DMS53 treated with DMSO at 0.1 percent for 48 hours (cell line): ENCODE results near the gene DLG1.
"Not testable (repeated sequence)": the region's sequence is repeated elsewhere in the genome, so short reads cannot be mapped to it uniquely, and the experiment has no call there.

ENCODE experiments used
- DNase-seq: peaks from one replicate; lab custom pipeline; 2025; ENCODE audit not compliant: unreplicated experiment; lab: John Stamatoyannopoulos, UW

DLG1 gene

DNA sequence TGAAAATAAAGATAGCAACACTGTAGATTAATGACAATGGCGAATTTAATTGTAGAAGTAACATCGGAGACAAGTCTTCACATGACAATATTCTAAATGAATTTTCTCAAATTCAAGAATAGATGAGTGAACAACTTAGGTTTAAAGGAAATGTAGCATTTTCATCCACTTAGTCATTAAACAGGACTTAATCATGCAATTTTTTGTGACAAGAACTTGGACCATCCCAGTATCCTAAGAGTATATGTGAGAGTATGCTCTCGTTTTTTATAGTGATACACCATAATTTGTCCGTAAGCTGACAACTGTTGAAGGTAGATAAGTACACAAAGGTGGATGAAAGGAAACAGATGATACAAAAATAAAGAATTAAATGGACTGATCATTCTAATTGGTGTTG lies 81.5 kb downstream of the DLG1 start:
- DNase-seq: no peak

DNA sequence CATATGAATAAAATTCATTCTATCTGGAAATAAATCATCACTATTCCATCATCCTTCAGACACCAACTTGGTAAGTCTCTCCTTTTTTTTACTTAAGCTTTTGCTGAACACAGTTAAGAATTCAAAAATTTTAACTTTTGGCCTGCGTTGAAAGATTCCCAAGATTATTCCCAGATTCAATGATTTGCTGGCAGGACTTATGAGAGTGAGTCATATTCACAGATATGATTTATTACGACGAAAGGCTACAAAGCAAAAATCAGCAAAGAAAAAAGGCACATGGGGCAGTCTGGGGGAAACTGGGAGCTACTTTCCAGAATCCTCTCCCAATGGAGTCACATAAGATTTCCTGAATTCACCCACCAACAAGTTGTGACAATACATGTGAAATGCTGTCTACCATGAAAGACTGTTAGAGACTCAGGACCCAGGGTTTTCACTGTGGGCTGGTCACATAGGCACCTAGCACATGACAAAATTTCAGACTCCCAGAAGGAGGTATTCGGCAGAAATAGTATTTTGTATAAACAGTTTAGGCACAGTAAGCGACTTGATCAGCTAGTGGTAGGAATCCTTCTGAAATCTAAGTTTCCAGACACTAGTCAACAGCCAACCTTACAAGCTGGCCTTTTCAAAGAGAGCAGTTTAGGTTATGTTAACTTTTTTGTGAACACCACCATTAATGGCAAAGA lies 82.1 kb downstream of the DLG1 start:
- DNase-seq: no peak

DNA sequence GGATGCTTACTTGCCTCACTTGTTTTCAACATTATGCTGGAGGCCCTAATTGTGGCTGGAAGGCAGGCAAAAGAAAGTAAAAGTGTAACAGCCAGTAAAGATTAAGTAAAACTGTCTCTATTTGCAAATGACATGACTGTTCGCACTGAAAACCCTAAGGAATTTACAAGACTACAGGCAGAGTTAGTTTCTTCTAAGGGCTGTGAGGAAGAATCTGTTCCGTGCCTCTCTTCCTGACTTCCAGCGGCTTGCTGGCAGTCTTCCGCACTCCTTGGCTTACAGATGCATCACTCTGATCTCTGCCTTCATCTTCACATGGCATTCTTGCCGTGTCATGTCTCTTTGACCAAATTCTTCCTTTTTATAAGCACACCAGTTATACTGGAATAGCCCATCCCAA lies 86.1 kb downstream of the DLG1 start:
- DNase-seq: no peak

DNA sequence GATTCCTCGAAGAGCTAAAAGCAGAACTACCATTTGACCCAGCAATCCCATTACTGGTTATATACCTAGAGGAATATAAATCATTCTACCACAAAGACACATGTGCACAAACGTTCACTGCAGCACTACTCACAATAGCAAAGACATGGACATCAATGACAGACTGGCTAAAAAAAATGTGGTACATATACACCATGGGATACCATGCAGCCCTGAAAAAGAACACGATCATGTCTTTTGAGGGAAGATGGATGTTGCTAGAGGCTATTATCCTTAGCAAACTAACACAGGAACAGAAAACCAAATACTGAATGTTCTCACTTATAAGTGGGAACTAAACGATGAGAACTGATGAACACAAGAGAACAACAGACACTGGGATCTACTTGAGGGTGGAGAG lies 86.7 kb downstream of the DLG1 start:
- not testable (repeated sequence) for DNase-seq

DNA sequence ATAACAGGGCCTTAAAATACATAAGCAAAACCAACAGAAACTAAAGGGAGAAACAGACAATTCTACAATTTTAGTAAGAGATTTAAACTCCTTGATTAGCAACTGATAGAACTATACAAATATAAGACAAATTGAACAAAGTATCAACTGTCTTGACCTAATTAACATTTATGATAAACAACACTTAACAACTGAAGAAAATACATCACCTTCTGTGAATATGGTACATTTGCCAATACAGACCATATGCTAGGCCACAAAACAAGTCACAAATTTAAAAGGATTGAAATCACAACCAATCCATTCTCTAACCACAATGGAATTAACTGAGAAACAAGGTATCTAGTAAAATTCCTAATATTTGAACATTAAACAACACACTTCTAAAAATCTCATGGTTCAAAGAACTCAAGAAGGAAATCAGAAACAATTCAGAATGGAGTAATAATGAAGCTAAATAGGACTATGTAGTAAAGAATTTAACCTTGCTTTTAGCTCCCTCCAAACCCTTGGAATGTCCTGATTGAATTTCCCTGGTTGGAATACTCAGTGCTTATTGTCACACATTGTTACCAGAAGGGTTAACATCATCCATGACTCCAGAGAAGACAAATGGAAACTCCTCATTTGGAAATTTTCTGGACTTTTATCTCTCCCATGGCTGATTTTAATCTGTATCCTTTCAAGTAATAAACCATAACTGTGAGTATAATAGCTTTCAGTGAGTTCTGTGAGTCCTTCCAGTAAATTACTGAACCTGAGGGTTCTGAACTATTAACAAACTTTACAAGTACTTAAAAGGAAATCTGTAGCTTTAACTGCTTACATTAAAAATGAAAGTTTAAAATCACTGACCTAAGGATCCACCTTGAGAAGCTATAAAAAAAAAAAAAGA lies 88.8 kb downstream of the DLG1 start:
- no peak for DNase-seq

DNA sequence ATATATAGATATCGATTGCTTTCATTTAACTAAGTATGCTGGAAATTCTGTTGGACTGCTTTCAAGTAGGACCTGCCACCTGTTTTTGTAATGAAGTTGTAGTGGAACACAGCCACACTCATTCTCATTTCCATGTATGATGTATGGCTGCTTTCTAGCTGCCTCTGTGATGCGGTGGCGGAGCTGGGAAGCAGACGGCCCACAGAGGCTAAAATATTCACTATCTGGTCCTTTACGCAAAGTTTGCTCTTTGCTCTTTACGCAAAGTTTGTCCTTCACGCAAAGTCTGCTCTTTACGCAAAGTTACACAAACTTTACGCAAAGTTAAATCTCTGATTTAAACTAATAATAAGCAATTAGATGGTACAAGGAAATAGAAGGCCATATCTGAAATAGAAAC lies 91.5 kb downstream of the DLG1 start:
- DNase-seq: no peak

DNA sequence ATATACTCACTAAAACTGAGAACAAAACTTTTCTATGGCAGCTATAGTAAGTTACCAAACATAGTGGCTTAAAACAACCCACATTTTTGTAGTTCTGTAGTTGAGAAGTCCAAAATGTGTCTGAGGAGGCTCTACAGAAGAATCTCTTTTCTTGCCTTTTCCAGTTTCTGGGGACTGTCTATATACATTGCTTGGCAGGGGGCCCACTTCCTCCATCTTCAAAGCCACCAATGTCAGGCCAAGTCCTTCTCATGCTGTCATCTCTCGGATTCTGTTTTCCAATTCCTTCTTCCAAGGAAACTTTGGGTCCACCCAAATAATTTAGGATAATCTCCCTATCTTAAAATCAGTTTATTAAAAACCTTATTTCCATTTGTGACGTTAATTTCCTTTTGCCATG lies 92.7 kb downstream of the DLG1 start:
- DNase-seq: no peak

DNA sequence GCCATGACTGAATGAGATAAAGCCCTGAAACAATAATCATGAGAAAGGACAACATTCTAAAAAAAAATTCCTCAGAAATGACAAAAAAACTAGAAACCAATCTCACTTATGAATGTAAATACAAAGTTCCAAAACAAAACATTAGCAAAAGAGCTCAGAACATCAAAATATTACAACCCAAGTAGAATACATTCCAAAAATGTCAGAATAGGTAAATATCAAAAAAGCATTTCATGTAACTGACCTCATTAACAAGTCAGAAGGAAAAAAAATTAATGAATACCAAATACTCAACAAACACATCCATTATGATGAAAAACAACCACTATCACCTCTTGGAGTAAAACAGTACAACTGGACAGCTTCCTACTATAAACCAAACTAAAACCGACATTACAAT lies 93.1 kb downstream of the DLG1 start:
- DNase-seq: no peak

DNA sequence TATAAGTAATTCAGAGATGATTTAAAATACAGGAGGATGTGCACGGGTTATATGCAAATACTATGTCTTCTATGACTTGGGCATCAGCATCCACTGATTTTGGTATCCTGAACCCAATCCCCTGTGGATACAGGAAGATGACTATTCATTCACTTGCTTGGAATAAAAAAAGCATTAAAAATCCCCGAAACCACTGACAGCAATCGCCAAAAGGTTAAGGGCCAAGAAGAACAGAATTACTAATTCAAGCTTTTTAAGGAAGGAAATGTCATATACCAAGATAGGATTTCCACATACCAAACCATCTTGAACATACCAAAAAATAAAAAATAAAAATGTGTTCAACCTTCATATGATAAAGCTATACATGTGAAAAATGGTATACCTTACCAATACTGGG lies 93.7 kb downstream of the DLG1 start:
- DNase-seq: no peak

DNA sequence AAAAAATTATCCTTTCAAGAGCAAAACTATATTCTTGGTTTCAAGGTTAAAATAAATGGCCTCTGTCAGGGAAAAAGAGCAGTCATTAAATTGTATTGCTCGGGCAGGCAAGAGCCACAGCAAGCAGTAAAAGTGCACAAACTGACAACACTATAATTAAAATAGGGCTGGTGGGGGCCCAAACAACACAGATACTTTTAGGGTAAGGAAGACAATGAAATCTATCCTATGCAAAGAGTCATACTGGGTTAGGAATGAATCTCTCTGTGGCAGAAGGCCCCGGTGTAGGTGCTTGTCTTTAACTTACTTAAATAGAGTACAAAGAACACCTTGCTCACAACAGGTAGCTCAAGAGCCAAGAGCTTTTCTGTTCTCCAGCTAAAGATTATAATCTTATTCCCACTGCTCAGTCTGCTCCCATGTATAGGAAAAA lies 94.7 kb downstream of the DLG1 start:
- DNase-seq: no peak

DNA sequence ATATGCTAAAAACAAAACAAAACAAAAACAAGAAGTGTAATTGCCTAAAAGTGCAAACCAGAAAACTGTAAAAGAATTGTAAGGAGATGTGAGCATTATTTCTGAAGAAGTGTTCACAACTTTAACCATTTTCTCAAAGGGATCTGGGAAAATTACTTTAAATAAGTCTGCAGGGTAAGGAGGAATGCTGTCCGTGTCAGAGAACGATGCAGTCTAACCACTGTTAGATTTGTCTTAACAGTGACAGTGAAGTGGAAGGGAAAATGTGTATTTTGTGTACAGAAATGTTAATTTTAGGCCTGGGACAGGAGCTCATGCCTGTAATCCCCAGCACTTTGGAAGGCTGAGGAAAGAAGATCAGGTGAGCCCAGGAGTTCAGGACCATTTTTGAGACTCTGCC lies 95.7 kb downstream of the DLG1 start:
- no peak for DNase-seq

DNA sequence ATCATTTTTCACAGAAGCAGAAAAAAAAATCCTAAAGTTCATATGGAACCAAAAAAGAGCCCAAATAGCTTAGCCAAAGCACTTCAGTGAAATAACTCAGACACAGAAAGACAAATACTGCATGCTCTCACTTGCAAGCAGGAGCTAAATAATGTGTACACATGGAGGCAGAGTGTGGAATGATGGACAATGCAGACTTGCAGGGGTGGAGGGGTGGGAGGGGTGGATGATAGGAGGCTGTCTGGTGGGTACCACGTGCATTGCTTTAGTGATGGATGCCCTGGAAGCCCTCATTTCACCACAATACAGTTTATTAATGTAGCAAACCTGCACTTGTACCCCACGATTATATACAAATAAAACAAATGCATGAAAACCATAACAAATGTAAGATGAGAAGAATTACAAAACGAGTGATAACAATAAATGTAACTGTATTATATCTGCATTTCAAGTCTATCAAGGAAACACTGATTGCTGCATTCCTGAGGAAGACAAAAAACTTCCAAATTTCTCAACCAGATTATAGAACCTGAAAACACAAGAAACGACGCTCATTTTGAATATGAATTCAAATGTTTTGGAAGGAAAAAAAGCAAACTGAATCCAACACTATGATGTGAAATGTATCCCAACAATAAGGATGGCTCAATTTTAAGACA lies 96.5 kb downstream of the DLG1 start:
- DNase-seq: no peak

DNA sequence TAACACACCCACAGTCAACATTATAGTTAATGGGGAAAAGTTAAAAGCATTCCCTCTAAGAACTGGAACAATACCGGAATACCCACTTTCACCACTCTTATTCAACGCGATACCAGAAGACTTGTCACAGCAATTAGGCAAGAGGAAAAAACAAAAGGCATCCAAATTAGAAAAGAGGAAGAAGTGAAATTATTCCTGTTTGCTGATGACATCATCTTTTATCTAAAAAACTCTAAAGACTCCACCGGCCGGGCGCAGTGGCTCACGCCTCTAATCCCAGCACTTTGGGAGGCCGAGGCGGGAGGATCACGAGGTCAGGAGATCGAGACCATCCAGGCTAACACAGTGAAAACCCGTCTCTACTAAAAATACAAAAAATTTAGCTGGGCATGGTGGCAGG lies 97.6 kb downstream of the DLG1 start:
- not testable (repeated sequence) for DNase-seq

DNA sequence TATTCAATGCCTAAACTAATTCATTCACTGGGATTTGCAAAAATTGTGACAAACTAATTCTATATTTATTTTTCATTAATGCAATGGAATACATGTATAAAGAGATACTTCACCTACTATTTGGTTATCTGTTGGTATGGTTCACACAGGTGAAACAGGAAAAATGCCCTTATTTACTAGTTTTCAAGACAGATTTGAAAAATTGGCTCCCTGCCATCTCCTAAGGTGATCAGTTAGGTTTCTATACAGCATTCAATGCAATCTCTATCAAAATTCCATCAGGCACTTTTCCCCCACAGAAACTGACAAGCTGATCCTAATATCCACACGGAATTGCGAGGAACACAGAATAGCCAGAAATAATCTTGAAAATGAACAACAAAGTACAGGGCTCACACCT lies 101.1 kb downstream of the DLG1 start:
- DNase-seq: no peak

DNA sequence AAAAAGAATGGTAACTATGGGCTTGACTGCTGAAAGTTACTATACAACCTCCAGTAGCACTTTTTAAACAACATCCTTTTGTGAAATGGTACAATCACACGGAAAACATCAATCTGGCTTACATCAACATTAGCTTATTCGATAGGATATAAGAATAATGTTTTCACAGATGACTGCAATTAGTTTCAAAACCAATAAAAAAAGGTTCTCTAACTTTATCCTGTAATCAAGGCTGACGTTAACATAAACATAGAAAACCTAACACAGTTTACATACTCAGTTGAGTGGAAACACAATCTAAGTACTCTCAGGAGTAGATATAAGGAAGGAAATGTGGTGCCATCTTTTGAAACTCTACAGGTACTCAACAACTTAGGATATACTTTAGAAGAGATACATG lies 102.2 kb downstream of the DLG1 start:
- DNase-seq: no peak

DNA sequence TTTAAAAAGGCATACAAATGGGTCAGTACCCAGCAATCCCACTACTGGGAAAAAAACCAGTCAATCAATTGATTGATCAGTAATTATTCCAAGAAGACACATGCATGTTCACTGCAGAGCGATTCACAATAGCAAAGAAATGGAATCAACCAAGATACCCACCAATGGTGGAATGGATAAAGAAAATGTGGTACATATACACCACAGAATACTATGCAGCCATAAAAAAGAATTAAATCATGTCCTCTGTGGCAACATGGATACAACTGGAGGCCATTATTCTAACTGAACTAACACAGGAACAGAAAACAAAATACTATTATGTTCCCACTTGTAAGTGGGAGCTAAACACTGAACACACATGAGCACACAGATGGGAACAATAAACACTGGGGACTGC lies 103.1 kb downstream of the DLG1 start:
- no peak for DNase-seq

DNA sequence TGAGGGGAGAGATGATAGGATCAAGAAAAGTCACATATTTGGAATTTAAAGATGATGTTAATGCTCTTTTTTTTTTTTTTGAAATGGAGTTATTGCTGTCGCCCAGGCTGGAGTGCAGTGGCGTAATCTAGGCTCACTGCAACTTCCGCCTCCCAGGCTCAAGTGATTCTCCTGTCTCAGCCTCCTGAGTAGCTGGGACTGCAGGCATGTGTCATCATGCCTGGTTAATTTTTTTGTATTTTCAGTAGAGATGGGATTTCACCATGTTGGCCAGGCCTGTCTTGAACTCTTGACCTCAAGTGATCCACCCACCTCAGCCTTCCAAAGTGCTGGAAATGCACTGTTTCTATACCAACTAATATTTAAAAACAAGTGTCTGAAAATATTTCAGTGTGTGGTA lies 104.7 kb downstream of the DLG1 start:
- not testable (repeated sequence) for DNase-seq

DNA sequence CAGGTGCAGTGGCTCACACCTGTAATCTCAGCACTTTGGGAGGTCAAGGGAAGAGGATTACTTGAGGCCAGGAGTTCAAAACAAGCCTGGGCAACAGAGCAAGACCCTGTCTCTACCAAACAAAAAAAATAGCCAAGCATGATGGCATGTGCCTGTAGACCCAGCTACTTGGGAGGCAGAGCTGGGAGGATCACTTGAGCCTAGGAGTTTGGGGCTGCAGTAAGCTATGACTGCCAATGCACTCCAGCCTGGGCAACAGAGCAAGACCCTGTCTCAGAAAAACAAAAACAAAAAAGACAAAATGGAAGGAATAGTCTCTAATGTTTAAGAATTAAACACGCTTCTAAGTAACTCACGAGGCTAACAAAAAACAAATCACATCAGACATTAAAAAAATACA lies 106.5 kb downstream of the DLG1 start:
- no peak for DNase-seq

DNA sequence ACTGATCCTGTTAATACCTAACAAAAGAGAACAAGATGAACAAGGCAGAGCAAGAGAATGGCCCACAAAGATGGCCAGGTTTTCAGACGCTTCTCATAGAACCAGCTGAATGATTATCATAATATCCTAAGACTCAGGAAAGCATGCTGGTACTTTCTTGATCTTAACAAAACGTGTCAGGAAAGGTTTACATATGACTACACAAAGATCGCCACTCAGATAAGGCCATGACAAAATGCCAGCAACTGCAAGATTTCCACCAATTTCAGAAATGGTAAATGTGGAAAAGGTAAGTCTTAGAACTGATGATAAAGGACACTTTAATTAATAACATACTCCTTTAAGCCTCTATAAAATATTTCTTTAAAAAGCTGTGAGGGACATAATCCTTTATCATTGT lies 108.8 kb downstream of the DLG1 start:
- DNase-seq: no peak

DNA sequence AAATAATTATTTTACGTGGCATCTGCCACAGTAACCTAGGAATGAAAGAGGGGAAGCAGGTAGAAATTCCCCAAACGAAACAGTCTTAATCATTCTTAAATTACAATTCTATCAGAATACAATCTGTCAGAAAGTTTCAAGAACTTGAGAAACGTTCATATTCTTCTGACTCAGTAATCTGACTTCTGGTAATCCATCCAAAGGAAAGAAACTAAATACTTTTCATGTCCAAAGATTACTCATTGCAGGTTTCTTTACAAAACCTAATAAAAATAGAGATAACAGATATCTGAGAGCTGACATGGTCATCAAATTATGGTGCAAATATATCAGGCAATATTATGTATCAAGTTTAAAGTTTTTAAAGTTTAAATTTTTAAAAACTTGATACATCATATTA lies 109.4 kb downstream of the DLG1 start:
- no peak for DNase-seq

DNA sequence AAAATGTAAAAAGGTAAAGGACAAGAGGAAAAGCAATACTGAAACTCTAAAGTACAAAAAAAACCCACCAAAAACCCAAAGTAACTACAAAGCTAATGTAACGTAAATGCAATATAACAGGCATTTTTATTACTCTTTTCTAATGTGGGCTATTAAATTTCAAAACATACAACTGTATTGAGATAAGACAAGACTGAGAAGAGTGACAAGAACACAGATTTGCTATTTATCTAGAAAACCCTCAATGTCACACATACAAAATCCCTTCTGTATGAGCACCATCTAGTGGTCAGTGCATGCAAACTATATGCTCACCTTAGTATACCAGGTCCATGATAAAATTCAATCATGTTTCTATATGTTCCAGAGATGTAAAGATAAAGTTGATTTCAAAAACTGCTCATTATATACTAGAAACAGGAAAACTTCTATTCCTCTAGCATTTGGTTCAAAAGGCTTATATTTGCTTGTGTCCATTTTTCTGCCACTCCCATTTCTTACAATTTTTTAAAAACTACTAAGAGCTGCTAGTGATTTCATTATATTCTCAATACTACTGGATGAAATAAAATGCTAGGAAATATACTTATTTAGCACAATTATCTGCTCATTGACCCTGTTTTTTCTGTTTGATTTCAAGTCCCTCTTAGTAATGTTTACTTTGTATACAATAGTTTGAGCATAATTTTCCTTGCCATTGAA lies 111.4 kb downstream of the DLG1 start:
- DNase-seq: peak; percentile 56
